ENCODE results near the gene INAFM2.

Gene INAFM2

GRCh38 chr15:40344631-40345120, 21.2 kb downstream of the INAFM2 start:
- H4K20me1 ChIP-seq (ENCODE audit: insufficient read depth, low read length): no peaks in the 10 kb centered on the region
- no peak overlapping the region for H3K4me3 ChIP-seq (ENCODE audit: low read length)
- H3K9me2 ChIP-seq (replicated peaks; ENCODE audit: insufficient read depth, low read length): no peaks in the 10 kb centered on the region
- no peaks in the 10 kb centered on the region for H3K36me3 ChIP-seq (replicated peaks; ENCODE audit: insufficient read depth, low read length)
- H3K4me2 ChIP-seq (ENCODE audit: low read depth, low read length): peak overlapping the region; percentile 20; the same call in 1 of the 2 replicates
- H2AFZ ChIP-seq (ENCODE audit: low read length): no peak overlapping the region
- peak; percentile 83 for TF ChIP-seq CTCF (IDR thresholded peaks at IDR 0.05; ENCODE audit: low read length)
- TF ChIP-seq EZH2phosphoT487 (IDR thresholded peaks at IDR 0.05; ENCODE audit: low read length): no peak
- no peak overlapping the region for H3K27ac ChIP-seq (ENCODE audit: low read length)
- H3K27me3 ChIP-seq (replicated peaks; ENCODE audit: insufficient read depth, low read length): no peaks in the 10 kb centered on the region
- H3K4me1 ChIP-seq (ENCODE audit: low read length): no peaks in the 10 kb centered on the region
- H3K9ac ChIP-seq (ENCODE audit: low read length): no peak overlapping the region
- peak; percentile 60 for DNase-seq
- H3F3A ChIP-seq (ENCODE audit: insufficient read depth, low read length): no peaks in the 10 kb centered on the region
- no peaks in the 10 kb centered on the region for H3K79me2 ChIP-seq (ENCODE audit: low read length)
- no peaks in the 10 kb centered on the region for H3K9me3 ChIP-seq (replicated peaks; ENCODE audit: insufficient read depth, low read length)

GRCh38 chr15:40345225-40345866, 21.9 kb downstream of the INAFM2 start:
- Histone ChIP-seq H3K9me3 (replicated peaks; ENCODE audit: insufficient read depth, low read length) (no peaks in the 10 kb centered on the region), H3K4me1 (ENCODE audit: low read length) (no peaks in the 10 kb centered on the region), H3K4me2 (ENCODE audit: low read depth, low read length) (no peak overlapping the region), H3K27me3 (replicated peaks; ENCODE audit: insufficient read depth, low read length) (no peaks in the 10 kb centered on the region), H3K9me2 (replicated peaks; ENCODE audit: insufficient read depth, low read length) (no peaks in the 10 kb centered on the region), H3F3A (ENCODE audit: insufficient read depth, low read length) (no peaks in the 10 kb centered on the region), H3K27ac (ENCODE audit: low read length) (no peak overlapping the region), H4K20me1 (ENCODE audit: insufficient read depth, low read length) (no peaks in the 10 kb centered on the region), H3K36me3 (replicated peaks; ENCODE audit: insufficient read depth, low read length) (no peaks in the 10 kb centered on the region), H2AFZ (ENCODE audit: low read length) (no peak overlapping the region), H3K9ac (ENCODE audit: low read length) (no peak overlapping the region), H3K79me2 (ENCODE audit: low read length) (no peaks in the 10 kb centered on the region), H3K4me3 (ENCODE audit: low read length) (no peak overlapping the region)
- no peak for DNase-seq
- no peak for TF ChIP-seq CTCF (IDR thresholded peaks at IDR 0.05; ENCODE audit: low read length)
- TF ChIP-seq EZH2 (optimal IDR thresholded peaks at IDR 0.05; ENCODE audit: low read depth, low read length): no peak
- no peak for TF ChIP-seq EZH2phosphoT487 (IDR thresholded peaks at IDR 0.05; ENCODE audit: low read length)

- DNase-seq: no peak
- no peak for TF ChIP-seq EZH2 (optimal IDR thresholded peaks at IDR 0.05; ENCODE audit: low read depth, low read length)
- no peak for TF ChIP-seq CTCF (IDR thresholded peaks at IDR 0.05; ENCODE audit: low read length)
- no peak for TF ChIP-seq EZH2phosphoT487 (IDR thresholded peaks at IDR 0.05; ENCODE audit: low read length)
- no peaks in the 10 kb centered on the region for H3K9me3 ChIP-seq (replicated peaks; ENCODE audit: insufficient read depth, low read length)
Measured at GRCh38 chr15:40345867-40346578, 22.5 kb downstream of the INAFM2 start.

More at GRCh38 chr15:40345867-40346578, 22.5 kb downstream of the INAFM2 start:
- Histone ChIP-seq H3F3A (ENCODE audit: insufficient read depth, low read length) (no peaks in the 10 kb centered on the region), H2AFZ (ENCODE audit: low read length) (no peak overlapping the region), H3K9me2 (replicated peaks; ENCODE audit: insufficient read depth, low read length) (no peaks in the 10 kb centered on the region), H3K79me2 (ENCODE audit: low read length) (no peaks in the 10 kb centered on the region), H3K27me3 (replicated peaks; ENCODE audit: insufficient read depth, low read length) (no peaks in the 10 kb centered on the region), H3K4me3 (ENCODE audit: low read length) (no peak overlapping the region), H4K20me1 (ENCODE audit: insufficient read depth, low read length) (no peaks in the 10 kb centered on the region), H3K4me2 (ENCODE audit: low read depth, low read length) (no peak overlapping the region), H3K36me3 (replicated peaks; ENCODE audit: insufficient read depth, low read length) (no peaks in the 10 kb centered on the region), H3K9ac (ENCODE audit: low read length) (no peak overlapping the region), H3K27ac (ENCODE audit: low read length) (no peak overlapping the region), H3K4me1 (ENCODE audit: low read length) (no peaks in the 10 kb centered on the region)
